Smooth muscle cell (in vitro differentiated cells): ENCODE data around the gene CHDH. TPM values are rescaled to one million over a fixed set of nuclear protein-coding genes. Genes with fewer than 3 reads are reported as not detected.
A peak's percentile ranks its signal among the peaks of the same experiment; 100 is the strongest.

Experiments used
- DNase-seq: peaks from one replicate; lab custom pipeline; 2025; ENCODE audit not compliant: unreplicated experiment; lab: John Stamatoyannopoulos, UW
- H2AFZ ChIP-seq: fragments of 200-600 bp; sonication (generic); 2 replicates; pipeline ENCODE4 v1.6.0; 2016; ENCODE audit warnings: antibody characterized with exemption, low read depth, mild to moderate bottlenecking
- H3F3A ChIP-seq: fragments of 200-600 bp; sonication (generic); 2 replicates; pipeline ENCODE4 v1.6.0; 2017; ENCODE audit warnings: antibody characterized with exemption, low read depth
- H3K27ac ChIP-seq: fragments of 200-600 bp; sonication (generic); 2 replicates; pipeline ENCODE4 v1.5.1; 2016; ENCODE audit warnings: low read depth, mild to moderate bottlenecking
- H3K27me3 ChIP-seq: fragments of 200-600 bp; sonication (generic); 2 replicates; pipeline ENCODE4 v1.6.1; 2016; ENCODE audit warnings: low read depth, mild to moderate bottlenecking
- H3K36me3 ChIP-seq: fragments of 200-600 bp; sonication (generic); 2 replicates; pipeline ENCODE4 v1.5.1; 2016; ENCODE audit warnings: low read depth
- H3K4me1 ChIP-seq: fragments of 200-600 bp; sonication (generic); 2 replicates; pipeline ENCODE4 v1.5.1; 2016; ENCODE audit warnings: low read depth
- H3K4me2 ChIP-seq: fragments of 200-600 bp; sonication (generic); 2 replicates; pipeline ENCODE4 v1.6.0; 2016; ENCODE audit warnings: mild to moderate bottlenecking
- H3K4me3 ChIP-seq: fragments of 200-600 bp; sonication (generic); 2 replicates; pipeline ENCODE4 v1.5.1; 2016; ENCODE audit warnings: mild to moderate bottlenecking
- H3K79me2 ChIP-seq: fragments of 200-600 bp; sonication (generic); 2 replicates; pipeline ENCODE4 v1.6.0; 2016; ENCODE audit warnings: low read depth, mild to moderate bottlenecking
- H3K9ac ChIP-seq: fragments of 200-600 bp; sonication (generic); 2 replicates; pipeline ENCODE4 v1.6.0; 2016; ENCODE audit warnings: low read depth
- H3K9me3 ChIP-seq: fragments of 200-600 bp; sonication (generic); replicated peaks from 2 replicates; pipeline ENCODE4 v1.5.1; 2016; ENCODE audit warnings: low read depth
- H4K20me1 ChIP-seq: fragments of 200-600 bp; sonication (generic); 2 replicates; pipeline ENCODE4 v1.6.0; 2016; ENCODE audit warnings: low read depth
- CTCF ChIP-seq: fragments of 200-600 bp; sonication (generic); IDR thresholded peaks from 2 replicates; pipeline ENCODE4 v1.5.1; 2017; ENCODE audit warnings: borderline replicate concordance, mild to moderate bottlenecking, antibody characterized with exemption; ENCODE audit not compliant: insufficient read depth, poor library complexity, severe bottlenecking
- WGBS: methylation state at CpG from one replicate; pipeline ENCODE4 v1.1.7; 2016; ENCODE audit warnings: low lambda C conversion rate; 5-methylcytosine and 5-hydroxymethylcytosine counted together
- polyA plus RNA-seq: library from polyadenylated mRNA; unstranded; fragments of >200 nt; fragmentation: Nextera tagmentation; extraction: Ambion mirVana; gene quantifications from 2 replicates; pipeline ENCODE4 v1.2.1, GENCODE V29; 2016
- total RNA-seq: library from RNA; depleted of rRNA; stranded (reverse); fragments of >200 nt; gene quantifications from 2 replicates; pipeline ENCODE4 v1.2.3, GENCODE V29; 2014

Gene CHDH
- total and polyA plus RNA-seq, 2 experiments from 2014 or later: 0.36 to 0.51 TPM

GRCh38 chr3:53885239-53885638 lies 39.0 kb upstream of the CHDH start:
- Histone ChIP-seq H3K4me1 (peaks cover 11% of the 10 kb centered on the region), H3K27ac (peak overlapping the region; percentile 37), H3K36me3 (no peaks in the 10 kb centered on the region), H3K79me2 (peaks cover 43% of the 10 kb centered on the region), H3K27me3 (no peaks in the 10 kb centered on the region), H3K9me3 (no peaks in the 10 kb centered on the region), H4K20me1 (peaks cover 47% of the 10 kb centered on the region), H2AFZ (no peak overlapping the region), H3F3A (peaks cover 10% of the 10 kb centered on the region), H3K4me3 (no peak overlapping the region), H3K4me2 (no peak overlapping the region), H3K9ac (no peak overlapping the region)
- DNase-seq: no peak
- no peak for TF ChIP-seq CTCF
- 91% methylated on average over 3 of the region's 3 CpGs for WGBS

- no peak overlapping the region for H3K4me2 ChIP-seq
- H4K20me1 ChIP-seq: peaks cover 42% of the 10 kb centered on the region
- no peak overlapping the region for H3K9ac ChIP-seq
- H3K4me3 ChIP-seq: no peak overlapping the region
- H3K27ac ChIP-seq: no peak overlapping the region
- H3K79me2 ChIP-seq: peaks cover 38% of the 10 kb centered on the region
- no peaks in the 10 kb centered on the region for H3K9me3 ChIP-seq
- no peak for DNase-seq
- H3F3A ChIP-seq: peaks cover 10% of the 10 kb centered on the region
- H3K36me3 ChIP-seq: peaks cover under 1% of the 10 kb centered on the region
- H3K27me3 ChIP-seq: no peaks in the 10 kb centered on the region
- no peak for TF ChIP-seq CTCF
- no peak overlapping the region for H2AFZ ChIP-seq
- 97% methylated on average over 11 of the region's 11 CpGs for WGBS
- H3K4me1 ChIP-seq: peaks cover 9% of the 10 kb centered on the region
Measured at GRCh38 chr3:53884623-53885022, 38.4 kb upstream of the CHDH start.

DNA sequence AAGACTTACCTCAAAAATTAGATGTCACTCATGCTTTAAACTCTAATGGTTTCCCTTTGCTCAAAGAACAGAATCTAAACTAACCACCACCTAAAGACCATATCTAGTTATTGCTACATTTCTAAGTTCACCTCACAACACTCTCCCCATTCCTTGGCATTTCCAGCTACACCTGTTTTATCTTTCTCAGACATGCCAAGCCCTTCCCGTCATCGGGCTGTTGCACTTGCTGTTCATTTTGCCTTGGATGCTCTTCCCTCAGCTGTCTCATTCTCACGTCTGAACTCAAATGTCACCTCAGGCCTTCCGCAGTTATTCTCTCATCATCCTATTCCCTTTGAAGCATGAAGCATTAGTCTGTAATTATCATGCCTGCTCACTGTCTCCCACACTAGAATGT lies 36.8 kb upstream of the CHDH start:
- Histone ChIP-seq H3K4me3 (no peak overlapping the region), H2AFZ (no peak overlapping the region), H3K79me2 (peaks cover 29% of the 10 kb centered on the region), H3K4me1 (peaks cover 9% of the 10 kb centered on the region), H3K27ac (no peak overlapping the region), H4K20me1 (peaks cover 28% of the 10 kb centered on the region), H3K36me3 (peaks cover 16% of the 10 kb centered on the region), H3F3A (peaks cover 10% of the 10 kb centered on the region), H3K9ac (no peak overlapping the region), H3K9me3 (no peaks in the 10 kb centered on the region), H3K4me2 (no peak overlapping the region), H3K27me3 (no peaks in the 10 kb centered on the region)
- no peak for DNase-seq
- no peak for TF ChIP-seq CTCF
- 92% methylated on average over 4 of the region's 4 CpGs for WGBS
